IMR-90 (cell line): ENCODE measurements around the gene ENAH. TPM values are rescaled to one million over a fixed set of nuclear protein-coding genes. Genes with fewer than 3 reads are reported as not detected.

Source experiments
- ATAC-seq: fragments of 200-7000 bp; cut with Tn5 transposase; 2 replicates; pipeline ENCODE4 v1.9.1; 2020; ENCODE audit warnings: low read depth, mild to moderate bottlenecking, moderate library complexity
- BruUV-seq: library from RNA; stranded (reverse); fragments of 400-500 nt; replicated peaks from 2 replicates; lab custom pipeline; 2021; lab: Mats Ljungman, UMichigan
- CTCF ChIA-PET: fragments of 300-600 bp; formaldehyde crosslinking; extraction: SDS; loops from one replicate; lab custom pipeline; 2021; ENCODE audit warnings: antibody characterized with exemption; lab: Yijun Ruan, JAX
- POLR2A ChIA-PET: fragments of 300-600 bp; sonication (Branson Sonifier 250); formaldehyde crosslinking; loops from one replicate; lab custom pipeline; 2022; ENCODE audit warnings: antibody characterized with exemption; ENCODE audit not compliant: unreplicated experiment; lab: Charles Lee
- DNase-seq: peaks from one replicate; pipeline ENCODE4 v3.0.0; 2013
- H2AFZ ChIP-seq: replicated peaks from 2 replicates; pipeline ENCODE3; 2013; ENCODE audit warnings: low read length, mild to moderate bottlenecking; ENCODE audit not compliant: poor library complexity
- H2AK5ac ChIP-seq: 2 replicates; pipeline ENCODE4 v1.6.1; 2013; ENCODE audit warnings: low read depth, low read length, inconsistent platforms
- H2AK9ac ChIP-seq: replicated peaks from 2 replicates; pipeline ENCODE3; 2013; ENCODE audit warnings: mild to moderate bottlenecking, low read depth, low read length, moderate library complexity; ENCODE audit not compliant: poor library complexity
- H2BK120ac ChIP-seq: 2 replicates; pipeline ENCODE4 v1.6.1; 2013; ENCODE audit warnings: low read depth, low read length, inconsistent platforms
- H2BK15ac ChIP-seq: 3 replicates; pipeline ENCODE4 v1.6.1; 2013; ENCODE audit warnings: low read depth, low read length, inconsistent platforms
- H2BK20ac ChIP-seq: 2 replicates; pipeline ENCODE4 v1.6.1; 2013; ENCODE audit warnings: low read depth, mild to moderate bottlenecking, inconsistent platforms, low read length, moderate library complexity
- H2BK5ac ChIP-seq: 2 replicates; pipeline ENCODE4 v1.6.1; 2013; ENCODE audit warnings: mild to moderate bottlenecking, low read depth, low read length, inconsistent platforms; ENCODE audit not compliant: poor library complexity, severe bottlenecking
- H3K14ac ChIP-seq: replicated peaks from 2 replicates; pipeline ENCODE4 v1.6.1; 2013; ENCODE audit warnings: low read depth, low read length, inconsistent platforms
- H3K18ac ChIP-seq: 2 replicates; pipeline ENCODE4 v1.6.1; 2013; ENCODE audit warnings: low read depth, low read length, control low read depth
- H3K23ac ChIP-seq: 2 replicates; pipeline ENCODE4 v1.6.1; 2013; ENCODE audit warnings: low read depth, low read length, inconsistent platforms
- H3K27ac ChIP-seq: 2 replicates; pipeline ENCODE4 v1.5.1; 2013; ENCODE audit warnings: mild to moderate bottlenecking, control low read depth, low read length; ENCODE audit not compliant: insufficient read depth
- H3K27me3 ChIP-seq: 2 replicates; pipeline ENCODE4 v1.6.1; 2013; ENCODE audit warnings: low read length; ENCODE audit not compliant: control insufficient read depth, insufficient read depth
- H3K36me3 ChIP-seq: 2 replicates; pipeline ENCODE4 v1.6.1; 2013; ENCODE audit warnings: low read length, mixed read lengths; ENCODE audit not compliant: control insufficient read depth, insufficient read depth
- H3K4ac ChIP-seq: 2 replicates; pipeline ENCODE4 v1.6.1; 2013; ENCODE audit warnings: low read depth, low read length, inconsistent platforms
- H3K4me1 ChIP-seq: 2 replicates; pipeline ENCODE4 v1.6.1; 2013; ENCODE audit warnings: low read length, mixed read lengths; ENCODE audit not compliant: control insufficient read depth, insufficient read depth
- H3K4me2 ChIP-seq: 2 replicates; pipeline ENCODE4 v1.6.1; 2013; ENCODE audit warnings: low read depth, mild to moderate bottlenecking, control low read depth, low read length, moderate library complexity
- H3K4me3 ChIP-seq: 2 replicates; pipeline ENCODE4 v1.5.1; 2013; ENCODE audit warnings: low read depth, mild to moderate bottlenecking, control low read depth, low read length, moderate library complexity; ENCODE audit not compliant: insufficient read depth
- H3K56ac ChIP-seq: 2 replicates; pipeline ENCODE4 v1.6.1; 2013; ENCODE audit warnings: low read length, inconsistent platforms; ENCODE audit not compliant: insufficient read depth; ENCODE audit errors: extremely low read depth
- H3K79me1 ChIP-seq, 2 experiments: 2 replicates each; pipeline ENCODE4 v1.6.1; 2013; ENCODE audit warnings: low read length in 2 of 2, inconsistent platforms in 1 of 2, low read depth in 1 of 2
- H3K9ac ChIP-seq: 2 replicates; pipeline ENCODE4 v1.6.1; 2013; ENCODE audit warnings: low read depth, low read length, control low read depth
- H3K9me1 ChIP-seq: 2 replicates; pipeline ENCODE4 v1.6.1; 2013; ENCODE audit warnings: low read length, inconsistent platforms; ENCODE audit not compliant: insufficient read depth
- H3K9me3 ChIP-seq: 2 replicates; pipeline ENCODE4 v1.6.1; 2013; ENCODE audit warnings: low read length; ENCODE audit not compliant: control insufficient read depth, insufficient read depth
- H4K20me1 ChIP-seq: 2 replicates; pipeline ENCODE4 v1.6.1; 2013; ENCODE audit warnings: low read length, inconsistent platforms; ENCODE audit not compliant: insufficient read depth
- H4K5ac ChIP-seq: 2 replicates; pipeline ENCODE4 v1.6.1; 2013; ENCODE audit warnings: mild to moderate bottlenecking, low read depth, low read length, control low read depth
- H4K8ac ChIP-seq, 2 experiments: 2 replicates each; pipeline ENCODE4 v1.6.1; 2013; ENCODE audit warnings: low read depth in 2 of 2, low read length in 2 of 2, control low read depth in 1 of 2, inconsistent platforms in 1 of 2
- H4K91ac ChIP-seq: 2 replicates; pipeline ENCODE4 v1.6.1; 2013; ENCODE audit warnings: low read depth, low read length, inconsistent platforms; ENCODE audit not compliant: insufficient read depth
- BHLHE40 ChIP-seq: fragments of 150-350 bp; IDR thresholded peaks from 2 replicates; pipeline ENCODE4 v1.6.1; 2016; ENCODE audit warnings: mild to moderate bottlenecking, low read depth, low read length
- CEBPB ChIP-seq: IDR thresholded peaks from 2 replicates; pipeline ENCODE4 v1.6.1; 2012; ENCODE audit warnings: low read depth, low read length, improper control_type of control experiment
- CHD1 ChIP-seq: IDR thresholded peaks from 2 replicates; pipeline ENCODE4 v1.6.1; 2012; ENCODE audit warnings: low read depth, low read length, improper control_type of control experiment
- FOS ChIP-seq: fragments of 150-350 bp; IDR thresholded peaks from 2 replicates; pipeline ENCODE4 v1.6.1; 2016; ENCODE audit warnings: low read depth, low read length
- MAFK ChIP-seq: IDR thresholded peaks from 2 replicates; pipeline ENCODE4 v1.6.1; 2012; ENCODE audit warnings: low read depth, low read length, improper control_type of control experiment
- MAZ ChIP-seq: IDR thresholded peaks from 2 replicates; pipeline ENCODE4 v1.6.1; 2012; ENCODE audit warnings: low read depth, mild to moderate bottlenecking, low read length, improper control_type of control experiment, moderate library complexity, borderline replicate concordance
- MXI1 ChIP-seq: IDR thresholded peaks from 2 replicates; pipeline ENCODE4 v1.6.1; 2012; ENCODE audit warnings: low read depth, mild to moderate bottlenecking, low read length, moderate library complexity, borderline replicate concordance
- NFE2L2 ChIP-seq: fragments of 150-350 bp; IDR thresholded peaks from 2 replicates; pipeline ENCODE4 v1.6.1; 2016; ENCODE audit warnings: low read depth, mild to moderate bottlenecking, low read length
- POLR2A ChIP-seq: IDR thresholded peaks from 2 replicates; pipeline ENCODE4 v1.6.1; 2012; ENCODE audit warnings: mild to moderate bottlenecking, low read depth, low read length
- RAD21 ChIP-seq: IDR thresholded peaks from 2 replicates; pipeline ENCODE4 v1.6.1; 2012; ENCODE audit warnings: low read length, improper control_type of control experiment
- RCOR1 ChIP-seq: IDR thresholded peaks from 2 replicates; pipeline ENCODE4 v1.6.1; 2012; ENCODE audit warnings: mild to moderate bottlenecking, low read length, improper control_type of control experiment; ENCODE audit not compliant: insufficient replicate concordance
- RFX5 ChIP-seq: IDR thresholded peaks from 2 replicates; pipeline ENCODE4 v1.8.0; 2012; ENCODE audit warnings: low read depth, mild to moderate bottlenecking, low read length, moderate library complexity
- SMC3 ChIP-seq: fragments of 150-350 bp; IDR thresholded peaks from 2 replicates; pipeline ENCODE4 v1.6.1; 2016; ENCODE audit warnings: low read depth, mild to moderate bottlenecking, antibody characterized with exemption, low read length, moderate library complexity
- WGBS, 2 experiments: methylation state at CpG; one replicate each; pipeline versions ENCODE4 v1.1.5 to v1.1.7; 2013; ENCODE audit warnings: missing lambda C conversion rate in 2 of 2; ENCODE audit not compliant: insufficient read length in 1 of 2; ENCODE audit errors: extremely low coverage in 2 of 2; 5-methylcytosine and 5-hydroxymethylcytosine counted together
- dilution Hi-C: fragments of 300-500 bp; cut with HindIII; formaldehyde crosslinking; loops from one replicate; pipeline ENCODE4 v1.14.3; 2018; ENCODE audit warnings: low sequenced_read_pairs; ENCODE audit not compliant: unreplicated experiment
- in situ Hi-C: fragments of 300-500 bp; cut with MboI; formaldehyde crosslinking; loops from 3 replicates; pipeline ENCODE4 v1.14.3; 2019; ENCODE audit warnings: low sequenced_read_pairs, inconsistent platforms, mixed read lengths
- intact Hi-C: fragments of 100-400 bp; cut with micrococcal nuclease; formaldehyde crosslinking; loops from 2 replicates; pipeline ENCODE4 v1.10.0; 2022
- polyA plus RNA-seq, 3 experiments: library from polyadenylated mRNA; depleted of rRNA; stranded (reverse); fragments of >200 nt; gene quantifications; 2 replicates each; pipeline ENCODE4 v1.2.3, GENCODE V29; 2012; ENCODE audit warnings: low replicate concordance in 1 of 3
- total RNA-seq: library from RNA; depleted of rRNA; stranded (reverse); fragments of >200 nt; gene quantifications from 2 replicates; pipeline ENCODE4 v1.2.3, GENCODE V29; 2012
- TF ChIP-seq, protein P1 (sequence below): fragments of 150-350 bp; IDR thresholded peaks from 2 replicates; pipeline ENCODE4 v1.6.1; 2016; ENCODE audit warnings: low read depth, mild to moderate bottlenecking, low read length, moderate library complexity, borderline replicate concordance
- TF ChIP-seq, protein P2 (sequence below): conservative IDR thresholded peaks from 2 replicates; pipeline ENCODE4 v1.5.1; 2012; ENCODE audit warnings: mild to moderate bottlenecking, low read depth, low read length, improper control_type of control experiment
- TF ChIP-seq, protein P3 (sequence below): fragments of 150-350 bp; IDR thresholded peaks from 2 replicates; pipeline ENCODE4 v1.6.1; 2017; ENCODE audit warnings: mild to moderate bottlenecking, antibody characterized with exemption, low read length, low read depth

Gene ENAH
- total and polyA plus RNA-seq, 2 of the 4 experiments (the other 2 are of a cell fraction), result 61.3 to 86.9 TPM

DNA sequence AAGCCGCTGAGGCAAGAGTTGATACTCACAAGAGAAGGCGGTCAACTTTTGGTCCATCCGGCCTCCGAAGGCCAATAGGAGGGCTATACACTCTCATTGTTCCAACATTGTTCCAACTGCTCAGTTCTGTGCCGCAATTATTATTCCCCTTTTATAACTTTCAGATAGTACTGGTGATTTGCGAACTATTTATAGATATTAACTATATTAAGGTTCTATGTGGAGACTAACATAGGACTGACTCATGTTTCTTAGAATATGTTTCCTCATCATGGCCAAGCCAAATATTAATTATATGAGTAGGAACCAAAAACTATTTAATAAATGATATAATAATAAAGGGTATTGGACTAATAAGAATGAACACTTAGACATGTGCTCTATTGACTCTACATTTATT lies 128.4 kb downstream of the ENAH start:
- WGBS, 2 experiments, result 100% methylated on average over 3 of the region's 6 CpGs; no CpG with 5 or more reads in 1 of the 2 experiments
- Histone ChIP-seq H3K18ac (no peak overlapping the region), H2AK5ac (no peak overlapping the region), H2AK9ac (no peak overlapping the region), H3K4me3 (no peak overlapping the region), H4K8ac (no peak overlapping the region; a peak in 1 of 4 replicates), H3K27ac (no peak overlapping the region), H3K9ac (no peak overlapping the region), H2BK20ac (no peak overlapping the region), H4K91ac (no peak overlapping the region), H2BK120ac (no peak overlapping the region), H3K4me1 (peaks cover 10% of the 10 kb centered on the region), H3K4ac (no peak overlapping the region), H3K56ac (no peak overlapping the region), H3K27me3 (no peaks in the 10 kb centered on the region), H4K5ac (no peak overlapping the region), H3K14ac (no peak overlapping the region), H3K9me3 (no peaks in the 10 kb centered on the region), H2BK15ac (no peak overlapping the region), H2AFZ (no peak overlapping the region), H2BK5ac (no peak overlapping the region), H3K23ac (no peak overlapping the region), H3K36me3 (peaks cover 6% of the 10 kb centered on the region), H3K4me2 (no peak overlapping the region), H4K20me1 (peaks cover 22% of the 10 kb centered on the region), H3K79me1 (peaks cover 27 to 54% of the 10 kb centered on the region in 2 experiments), H3K9me1 (peaks cover 12% of the 10 kb centered on the region)
- ATAC-seq (no peak), DNase-seq (no peak)
- CTCF ChIA-PET, result interaction anchor here (0.6 to 0.7 kb wide), 2 partner anchors 10 to 372 kb away, joined by 3 read pairs; no protein-coding TSS in a partner anchor
- dilution Hi-C loops (no loop called here), intact Hi-C loops (no loop called here), in situ Hi-C loops (no loop called here)
- no TSS peak for BruUV-seq
- POLR2A ChIA-PET, result no interaction called here
- no peak for TF ChIP-seq SMC3
- TF ChIP-seq, protein P1, sequence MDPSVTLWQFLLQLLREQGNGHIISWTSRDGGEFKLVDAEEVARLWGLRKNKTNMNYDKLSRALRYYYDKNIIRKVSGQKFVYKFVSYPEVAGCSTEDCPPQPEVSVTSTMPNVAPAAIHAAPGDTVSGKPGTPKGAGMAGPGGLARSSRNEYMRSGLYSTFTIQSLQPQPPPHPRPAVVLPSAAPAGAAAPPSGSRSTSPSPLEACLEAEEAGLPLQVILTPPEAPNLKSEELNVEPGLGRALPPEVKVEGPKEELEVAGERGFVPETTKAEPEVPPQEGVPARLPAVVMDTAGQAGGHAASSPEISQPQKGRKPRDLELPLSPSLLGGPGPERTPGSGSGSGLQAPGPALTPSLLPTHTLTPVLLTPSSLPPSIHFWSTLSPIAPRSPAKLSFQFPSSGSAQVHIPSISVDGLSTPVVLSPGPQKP, result no peak
- TF ChIP-seq RCOR1, result no peak
- TF ChIP-seq, protein P2, sequence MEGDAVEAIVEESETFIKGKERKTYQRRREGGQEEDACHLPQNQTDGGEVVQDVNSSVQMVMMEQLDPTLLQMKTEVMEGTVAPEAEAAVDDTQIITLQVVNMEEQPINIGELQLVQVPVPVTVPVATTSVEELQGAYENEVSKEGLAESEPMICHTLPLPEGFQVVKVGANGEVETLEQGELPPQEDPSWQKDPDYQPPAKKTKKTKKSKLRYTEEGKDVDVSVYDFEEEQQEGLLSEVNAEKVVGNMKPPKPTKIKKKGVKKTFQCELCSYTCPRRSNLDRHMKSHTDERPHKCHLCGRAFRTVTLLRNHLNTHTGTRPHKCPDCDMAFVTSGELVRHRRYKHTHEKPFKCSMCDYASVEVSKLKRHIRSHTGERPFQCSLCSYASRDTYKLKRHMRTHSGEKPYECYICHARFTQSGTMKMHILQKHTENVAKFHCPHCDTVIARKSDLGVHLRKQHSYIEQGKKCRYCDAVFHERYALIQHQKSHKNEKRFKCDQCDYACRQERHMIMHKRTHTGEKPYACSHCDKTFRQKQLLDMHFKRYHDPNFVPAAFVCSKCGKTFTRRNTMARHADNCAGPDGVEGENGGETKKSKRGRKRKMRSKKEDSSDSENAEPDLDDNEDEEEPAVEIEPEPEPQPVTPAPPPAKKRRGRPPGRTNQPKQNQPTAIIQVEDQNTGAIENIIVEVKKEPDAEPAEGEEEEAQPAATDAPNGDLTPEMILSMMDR, result no peak
- TF ChIP-seq MAFK, result no peak
- no peak for TF ChIP-seq FOS
- no peak for TF ChIP-seq MXI1
- no peak for TF ChIP-seq POLR2A
- TF ChIP-seq RAD21, result no peak
- TF ChIP-seq CEBPB, result no peak
- no peak for TF ChIP-seq MAZ
- TF ChIP-seq, protein P3, sequence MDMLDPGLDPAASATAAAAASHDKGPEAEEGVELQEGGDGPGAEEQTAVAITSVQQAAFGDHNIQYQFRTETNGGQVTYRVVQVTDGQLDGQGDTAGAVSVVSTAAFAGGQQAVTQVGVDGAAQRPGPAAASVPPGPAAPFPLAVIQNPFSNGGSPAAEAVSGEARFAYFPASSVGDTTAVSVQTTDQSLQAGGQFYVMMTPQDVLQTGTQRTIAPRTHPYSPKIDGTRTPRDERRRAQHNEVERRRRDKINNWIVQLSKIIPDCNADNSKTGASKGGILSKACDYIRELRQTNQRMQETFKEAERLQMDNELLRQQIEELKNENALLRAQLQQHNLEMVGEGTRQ, result no peak
- no peak for TF ChIP-seq NFE2L2
- no peak for TF ChIP-seq RFX5
- no peak for TF ChIP-seq CHD1
- TF ChIP-seq BHLHE40, result no peak
